Measurements from ENCODE around the gene PON3. TPM values are rescaled to one million over a fixed set of nuclear protein-coding genes. Genes with fewer than 3 reads are reported as not detected.

The PON3 gene
- total and polyA plus RNA-seq, 4 donors, result 0.55 to 5.5 (median 2.5) TPM; not detected in 1

- WGBS, 2 donors, result 89 to 93% methylated on average over 2 of the region's 2 CpGs
- Histone ChIP-seq H3K27ac (ENCODE audit: low read depth in 1 of 2, low read length in 2 of 2) (no peak overlapping the region), H3K4me1 (ENCODE audit: control insufficient read depth in 1 of 2, insufficient read depth in 2 of 2, low read length in 2 of 2) (no peaks in the 10 kb centered on the region), H3K9me3 (ENCODE audit: control insufficient read depth, low read length) (peaks cover 2% of the 10 kb centered on the region), H3K36me3 (ENCODE audit: control insufficient read depth in 1 of 2, insufficient read depth in 2 of 2, low read length in 1 of 2) (no peaks in the 10 kb centered on the region), H3K4me3 (ENCODE audit: low read length in 2 of 2) (no peak overlapping the region), H3K27me3 (ENCODE audit: control insufficient read depth in 1 of 2, insufficient read depth in 2 of 2, low read length in 1 of 2) (no peaks in the 10 kb centered on the region)
- DNase-seq, result no peak
- no peak for ATAC-seq (ENCODE audit: low FRiP score)
- intact Hi-C loops (cut with DNase I), result no loop called here
These were observed 20.5 kb downstream of the PON3 start for GRCh38 chr7:95375591-95376257.

GRCh38 chr7:95373323-95373722 lies 22.9 kb downstream of the PON3 start:
- Histone ChIP-seq H3K36me3 (ENCODE audit: control insufficient read depth in 1 of 2, insufficient read depth in 2 of 2, low read length in 1 of 2) (no peaks in the 10 kb centered on the region), H3K4me3 (ENCODE audit: low read length in 2 of 2) (no peak overlapping the region), H3K4me1 (ENCODE audit: control insufficient read depth in 1 of 2, insufficient read depth in 2 of 2, low read length in 2 of 2) (no peaks in the 10 kb centered on the region), H3K9me3 (ENCODE audit: control insufficient read depth, low read length) (no peaks in the 10 kb centered on the region), H3K27ac (ENCODE audit: low read depth in 1 of 2, low read length in 2 of 2) (no peak overlapping the region), H3K27me3 (ENCODE audit: control insufficient read depth in 1 of 2, insufficient read depth in 2 of 2, low read length in 1 of 2) (no peaks in the 10 kb centered on the region)
- intact Hi-C loops (cut with DNase I), result no loop called here
- DNase-seq (no peak), ATAC-seq (ENCODE audit: low FRiP score) (no peak)
- WGBS, 2 donors, result 75 to 77% methylated on average over 4 of the region's 4 CpGs

GRCh38 chr7:95368235-95368634 lies 27.9 kb downstream of the PON3 start:
- Histone ChIP-seq H3K36me3 (ENCODE audit: control insufficient read depth in 1 of 2, insufficient read depth in 2 of 2, low read length in 1 of 2) (no peaks in the 10 kb centered on the region), H3K9me3 (ENCODE audit: control insufficient read depth, low read length) (no peaks in the 10 kb centered on the region), H3K27me3 (ENCODE audit: control insufficient read depth in 1 of 2, insufficient read depth in 2 of 2, low read length in 1 of 2) (no peaks in the 10 kb centered on the region), H3K27ac (ENCODE audit: low read depth in 1 of 2, low read length in 2 of 2) (no peak overlapping the region), H3K4me1 (ENCODE audit: control insufficient read depth in 1 of 2, insufficient read depth in 2 of 2, low read length in 2 of 2) (no peaks in the 10 kb centered on the region), H3K4me3 (ENCODE audit: low read length in 2 of 2) (no peak overlapping the region)
- DNase-seq, result no peak
- 75 to 76% methylated on average over 3 of the region's 3 CpGs for whole genome bisulfite sequencing, 2 donors
- no peak for ATAC-seq (ENCODE audit: low FRiP score)
- intact Hi-C loops (cut with DNase I), result no loop called here

GRCh38 chr7:95367606-95368005 lies 28.6 kb downstream of the PON3 start:
- no peak for ATAC-seq (ENCODE audit: low FRiP score)
- 82% methylated on average over 1 of the region's 1 CpG for WGBS, 2 donors
- intact Hi-C loops (cut with DNase I), result no loop called here

GRCh38 chr7:95365151-95365550 lies 31.0 kb downstream of the PON3 start:
- Histone ChIP-seq H3K36me3 (ENCODE audit: control insufficient read depth in 1 of 2, insufficient read depth in 2 of 2, low read length in 1 of 2) (no peaks in the 10 kb centered on the region), H3K27ac (ENCODE audit: low read depth in 1 of 2, low read length in 2 of 2) (no peak overlapping the region), H3K4me3 (ENCODE audit: low read length in 2 of 2) (no peak overlapping the region), H3K27me3 (ENCODE audit: control insufficient read depth in 1 of 2, insufficient read depth in 2 of 2, low read length in 1 of 2) (no peaks in the 10 kb centered on the region), H3K9me3 (ENCODE audit: control insufficient read depth, low read length) (no peaks in the 10 kb centered on the region), H3K4me1 (ENCODE audit: control insufficient read depth in 1 of 2, insufficient read depth in 2 of 2, low read length in 2 of 2) (no peaks in the 10 kb centered on the region)
- intact Hi-C loops (cut with DNase I), result no loop called here
- WGBS, 2 donors, result 92 to 97% methylated on average over 1 of the region's 1 CpG
- DNase-seq (no peak), ATAC-seq (ENCODE audit: low FRiP score) (no peak)

More at GRCh38 chr7:95367606-95368005, 28.6 kb downstream of the PON3 start:
- Histone ChIP-seq H3K36me3 (ENCODE audit: control insufficient read depth in 1 of 2, insufficient read depth in 2 of 2, low read length in 1 of 2) (no peaks in the 10 kb centered on the region), H3K27me3 (ENCODE audit: control insufficient read depth in 1 of 2, insufficient read depth in 2 of 2, low read length in 1 of 2) (no peaks in the 10 kb centered on the region), H3K9me3 (ENCODE audit: control insufficient read depth, low read length) (no peaks in the 10 kb centered on the region), H3K4me1 (ENCODE audit: control insufficient read depth in 1 of 2, insufficient read depth in 2 of 2, low read length in 2 of 2) (no peaks in the 10 kb centered on the region), H3K4me3 (ENCODE audit: low read length in 2 of 2) (no peak overlapping the region), H3K27ac (ENCODE audit: low read depth in 1 of 2, low read length in 2 of 2) (no peak overlapping the region)
- DNase-seq, result no peak

GRCh38 chr7:95357623-95358022 lies 38.6 kb downstream of the PON3 start:
- DNase-seq, result no peak
- intact Hi-C loops (cut with DNase I), result no loop called here
- whole genome bisulfite sequencing, 2 donors, result 30 to 35% methylated on average over 3 of the region's 3 CpGs

GRCh38 chr7:95342642-95343307 lies 53.4 kb downstream of the PON3 start:
- WGBS, 2 donors, result 52 to 62% methylated on average over 4 of the region's 4 CpGs
- Histone ChIP-seq H3K27ac (ENCODE audit: low read depth in 1 of 2, low read length in 2 of 2) (no peak overlapping the region), H3K4me3 (ENCODE audit: low read length in 2 of 2) (no peak overlapping the region), H3K4me1 (ENCODE audit: control insufficient read depth in 1 of 2, insufficient read depth in 2 of 2, low read length in 2 of 2) (no peaks in the 10 kb centered on the region), H3K36me3 (ENCODE audit: control insufficient read depth in 1 of 2, insufficient read depth in 2 of 2, low read length in 1 of 2) (no peaks in the 10 kb centered on the region), H3K27me3 (ENCODE audit: control insufficient read depth in 1 of 2, insufficient read depth in 2 of 2, low read length in 1 of 2) (no peaks in the 10 kb centered on the region), H3K9me3 (ENCODE audit: control insufficient read depth, low read length) (no peaks in the 10 kb centered on the region)
- intact Hi-C loops (cut with DNase I), result no loop called here
- no peak for DNase-seq
- ATAC-seq (ENCODE audit: low FRiP score), result no peak

More at GRCh38 chr7:95357623-95358022, 38.6 kb downstream of the PON3 start:
- H3K4me3 ChIP-seq (ENCODE audit: low read length in 2 of 2), result no peak overlapping the region
- H3K4me1 ChIP-seq (ENCODE audit: control insufficient read depth in 1 of 2, insufficient read depth in 2 of 2, low read length in 2 of 2), result no peaks in the 10 kb centered on the region
- H3K9me3 ChIP-seq (ENCODE audit: control insufficient read depth, low read length), result peaks cover 3% of the 10 kb centered on the region
- H3K27ac ChIP-seq (ENCODE audit: low read depth in 1 of 2, low read length in 2 of 2), result no peak overlapping the region
- ATAC-seq (ENCODE audit: low FRiP score), result no peak
- no peaks in the 10 kb centered on the region for H3K36me3 ChIP-seq (ENCODE audit: control insufficient read depth in 1 of 2, insufficient read depth in 2 of 2, low read length in 1 of 2)
- no peaks in the 10 kb centered on the region for H3K27me3 ChIP-seq (ENCODE audit: control insufficient read depth in 1 of 2, insufficient read depth in 2 of 2, low read length in 1 of 2)

- H3K4me3 ChIP-seq (ENCODE audit: low read length in 2 of 2), result no peak overlapping the region
- H3K27me3 ChIP-seq (ENCODE audit: control insufficient read depth in 1 of 2, insufficient read depth in 2 of 2, low read length in 1 of 2), result no peaks in the 10 kb centered on the region
- no peaks in the 10 kb centered on the region for H3K4me1 ChIP-seq (ENCODE audit: control insufficient read depth in 1 of 2, insufficient read depth in 2 of 2, low read length in 2 of 2)
- WGBS, 2 donors, result 89% methylated on average over 3 of the region's 3 CpGs
- H3K27ac ChIP-seq (ENCODE audit: low read depth in 1 of 2, low read length in 2 of 2), result no peak overlapping the region
- DNase-seq (no peak), ATAC-seq (ENCODE audit: low FRiP score) (no peak)
- H3K9me3 ChIP-seq (ENCODE audit: control insufficient read depth, low read length), result no peaks in the 10 kb centered on the region
- H3K36me3 ChIP-seq (ENCODE audit: control insufficient read depth in 1 of 2, insufficient read depth in 2 of 2, low read length in 1 of 2), result no peaks in the 10 kb centered on the region
- intact Hi-C loops (cut with DNase I), result no loop called here
These were observed 54.1 kb downstream of the PON3 start for GRCh38 chr7:95342029-95342428.

GRCh38 chr7:95340491-95340890 lies 55.7 kb downstream of the PON3 start:
- 92 to 96% methylated on average over 2 of the region's 2 CpGs for WGBS, 2 donors

More at GRCh38 chr7:95340491-95340890, 55.7 kb downstream of the PON3 start:
- H3K27me3 ChIP-seq (ENCODE audit: control insufficient read depth in 1 of 2, insufficient read depth in 2 of 2, low read length in 1 of 2), result no peaks in the 10 kb centered on the region
- intact Hi-C loops (cut with DNase I), result no loop called here
- no peaks in the 10 kb centered on the region for H3K9me3 ChIP-seq (ENCODE audit: control insufficient read depth, low read length)
- DNase-seq (no peak), ATAC-seq (ENCODE audit: low FRiP score) (no peak)
- no peak overlapping the region for H3K27ac ChIP-seq (ENCODE audit: low read depth in 1 of 2, low read length in 2 of 2)
- no peaks in the 10 kb centered on the region for H3K4me1 ChIP-seq (ENCODE audit: control insufficient read depth in 1 of 2, insufficient read depth in 2 of 2, low read length in 2 of 2)
- no peaks in the 10 kb centered on the region for H3K36me3 ChIP-seq (ENCODE audit: control insufficient read depth in 1 of 2, insufficient read depth in 2 of 2, low read length in 1 of 2)
- H3K4me3 ChIP-seq (ENCODE audit: low read length in 2 of 2), result no peak overlapping the region
